ENCODE data around the gene STX18. TPM values are rescaled to one million over a fixed set of nuclear protein-coding genes. Genes with fewer than 3 reads are reported as not detected.
"Not testable (repeated sequence)": the region's sequence is repeated elsewhere in the genome, so short reads cannot be mapped to it uniquely, and the experiment has no call there.

The STX18 gene
- total RNA-seq, 2 experiments from 2014 or later = 23.7 to 25.9 TPM

- Mint-ChIP-seq H3K4me1 (no peaks in the 10 kb centered on the region), H3K9me3 (peaks cover 7% of the 10 kb centered on the region), H3K4me3 (no peak overlapping the region), H3K36me3 (peaks cover 23% of the 10 kb centered on the region), H3K27me3 (no peaks in the 10 kb centered on the region), H3K27ac (no peak overlapping the region)
- no peak for DNase-seq
Measured at GRCh38 chr4:4568806-4569427, 27.1 kb upstream of the STX18 start.

GRCh38 chr4:4566359-4566758 is 24.5 kb upstream of the STX18 start:
- H3K9me3 Mint-ChIP-seq, DNase-seq, H3K27ac Mint-ChIP-seq, H3K4me3 Mint-ChIP-seq, H3K4me1 Mint-ChIP-seq, H3K27me3 Mint-ChIP-seq: not testable (repeated sequence)
- peaks cover 25% of the 10 kb centered on the region for H3K36me3 Mint-ChIP-seq

- Mint-ChIP-seq H3K36me3 (peaks cover 18% of the 10 kb centered on the region), H3K27me3 (no peaks in the 10 kb centered on the region), H3K27ac (no peak overlapping the region), H3K4me1 (no peaks in the 10 kb centered on the region), H3K9me3 (peaks cover under 1% of the 10 kb centered on the region), H3K4me3 (no peak overlapping the region)
- DNase-seq = no peak
Measured at GRCh38 chr4:4564522-4564921, 22.7 kb upstream of the STX18 start.

- H3K9me3 Mint-ChIP-seq = no peaks in the 10 kb centered on the region
- no peak overlapping the region for H3K27ac Mint-ChIP-seq
- H3K4me3 Mint-ChIP-seq = no peak overlapping the region
- DNase-seq = no peak
- H3K4me1 Mint-ChIP-seq = no peaks in the 10 kb centered on the region
- no peaks in the 10 kb centered on the region for H3K27me3 Mint-ChIP-seq
- H3K36me3 Mint-ChIP-seq = peaks cover 9% of the 10 kb centered on the region
Measured at GRCh38 chr4:4560642-4561041, 18.8 kb upstream of the STX18 start.

GRCh38 chr4:4560136-4560535 is 18.3 kb upstream of the STX18 start:
- DNase-seq = no peak
- no peaks in the 10 kb centered on the region for H3K27me3 Mint-ChIP-seq
- H3K4me1 Mint-ChIP-seq = no peaks in the 10 kb centered on the region
- H3K4me3 Mint-ChIP-seq = no peak overlapping the region
- H3K36me3 Mint-ChIP-seq = peaks cover 11% of the 10 kb centered on the region
- H3K9me3 Mint-ChIP-seq = no peaks in the 10 kb centered on the region
- H3K27ac Mint-ChIP-seq = no peak overlapping the region

GRCh38 chr4:4559596-4559995 is 17.7 kb upstream of the STX18 start:
- no peak for DNase-seq
- H3K4me1 Mint-ChIP-seq = no peaks in the 10 kb centered on the region
- no peak overlapping the region for H3K27ac Mint-ChIP-seq
- peaks cover 11% of the 10 kb centered on the region for H3K36me3 Mint-ChIP-seq
- no peak overlapping the region for H3K4me3 Mint-ChIP-seq
- H3K27me3 Mint-ChIP-seq = no peaks in the 10 kb centered on the region
- no peaks in the 10 kb centered on the region for H3K9me3 Mint-ChIP-seq

- Mint-ChIP-seq H3K27me3 (no peaks in the 10 kb centered on the region), H3K36me3 (peaks cover 15% of the 10 kb centered on the region), H3K9me3 (no peaks in the 10 kb centered on the region), H3K4me3 (no peak overlapping the region), H3K27ac (no peak overlapping the region), H3K4me1 (peaks cover 2% of the 10 kb centered on the region)
- DNase-seq = no peak
Measured at GRCh38 chr4:4558881-4559280, 17.0 kb upstream of the STX18 start.

GRCh38 chr4:4555916-4556315 is 14.1 kb upstream of the STX18 start:
- no peak for DNase-seq
- peaks cover 33% of the 10 kb centered on the region for H3K36me3 Mint-ChIP-seq
- no peaks in the 10 kb centered on the region for H3K27me3 Mint-ChIP-seq
- no peak overlapping the region for H3K4me3 Mint-ChIP-seq
- no peaks in the 10 kb centered on the region for H3K9me3 Mint-ChIP-seq
- peaks cover 3% of the 10 kb centered on the region for H3K4me1 Mint-ChIP-seq
- H3K27ac Mint-ChIP-seq = no peak overlapping the region

GRCh38 chr4:4554234-4554633 is 12.4 kb upstream of the STX18 start:
- DNase-seq = no peak
- Mint-ChIP-seq H3K27ac (no peak overlapping the region), H3K36me3 (peaks cover 47% of the 10 kb centered on the region), H3K9me3 (no peaks in the 10 kb centered on the region), H3K4me1 (peaks cover 3% of the 10 kb centered on the region), H3K4me3 (no peak overlapping the region), H3K27me3 (no peaks in the 10 kb centered on the region)

GRCh38 chr4:4552042-4552441 is 10.2 kb upstream of the STX18 start:
- H3K4me3 Mint-ChIP-seq, H3K4me1 Mint-ChIP-seq, H3K27me3 Mint-ChIP-seq, DNase-seq, H3K27ac Mint-ChIP-seq, H3K9me3 Mint-ChIP-seq: not testable (repeated sequence)
- H3K36me3 Mint-ChIP-seq = peaks cover 52% of the 10 kb centered on the region

GRCh38 chr4:4550161-4550560 is 8.3 kb upstream of the STX18 start:
- DNase-seq, H3K27me3 Mint-ChIP-seq, H3K4me1 Mint-ChIP-seq, H3K4me3 Mint-ChIP-seq, H3K27ac Mint-ChIP-seq, H3K9me3 Mint-ChIP-seq: not testable (repeated sequence)
- H3K36me3 Mint-ChIP-seq = peaks cover 56% of the 10 kb centered on the region

GRCh38 chr4:4549534-4549933 is 7.7 kb upstream of the STX18 start:
- H3K36me3 Mint-ChIP-seq = peaks cover 51% of the 10 kb centered on the region
- H3K4me3 Mint-ChIP-seq = no peak overlapping the region
- no peaks in the 10 kb centered on the region for H3K27me3 Mint-ChIP-seq
- no peak for DNase-seq
- no peak overlapping the region for H3K27ac Mint-ChIP-seq
- peaks cover 7% of the 10 kb centered on the region for H3K4me1 Mint-ChIP-seq
- H3K9me3 Mint-ChIP-seq = no peaks in the 10 kb centered on the region

GRCh38 chr4:4542774-4543485 is 1.1 kb upstream of the STX18 start:
- Mint-ChIP-seq H3K36me3 (peaks cover 11% of the 10 kb centered on the region), H3K27ac (peak overlapping the region; percentile 90), H3K4me1 (peaks cover 42% of the 10 kb centered on the region), H3K27me3 (no peaks in the 10 kb centered on the region), H3K9me3 (no peaks in the 10 kb centered on the region), H3K4me3 (peak overlapping the region; percentile 87)
- no peak for DNase-seq

- no peaks in the 10 kb centered on the region for H3K9me3 Mint-ChIP-seq
- peaks cover 43% of the 10 kb centered on the region for H3K4me1 Mint-ChIP-seq
Measured at GRCh38 chr4:4541040-4541631, 712 bp downstream of the STX18 start.

GRCh38 chr4:4539481-4539880 is 2.4 kb downstream of the STX18 start:
- Mint-ChIP-seq H3K27ac (no peak overlapping the region), H3K36me3 (no peaks in the 10 kb centered on the region), H3K4me3 (no peak overlapping the region), H3K27me3 (no peaks in the 10 kb centered on the region), H3K9me3 (no peaks in the 10 kb centered on the region), H3K4me1 (peaks cover 45% of the 10 kb centered on the region)
- no peak for DNase-seq

More at GRCh38 chr4:4541040-4541631, 712 bp downstream of the STX18 start:
- H3K27ac Mint-ChIP-seq = peak overlapping the region; percentile 90
- H3K36me3 Mint-ChIP-seq = peaks cover 4% of the 10 kb centered on the region
- DNase-seq = peak; percentile 23
- H3K27me3 Mint-ChIP-seq = no peaks in the 10 kb centered on the region
- H3K4me3 Mint-ChIP-seq = peak overlapping the region; percentile 87

- Mint-ChIP-seq H3K4me1 (peaks cover 38% of the 10 kb centered on the region), H3K36me3 (peaks cover 5% of the 10 kb centered on the region), H3K27me3 (no peaks in the 10 kb centered on the region), H3K4me3 (no peak overlapping the region), H3K9me3 (no peaks in the 10 kb centered on the region), H3K27ac (no peak overlapping the region)
- DNase-seq = no peak
Measured at GRCh38 chr4:4535590-4535989, 6.3 kb downstream of the STX18 start.

Data from activated naive CD8-positive, alpha-beta T cell treated with anti-CD3 and anti-CD28 coated beads for 36 hours (primary cell).